HFF-Myc (cell line): ENCODE measurements around the gene TAF11L8.
"Not testable (repeated sequence)": the region's sequence is repeated elsewhere in the genome, so short reads cannot be mapped to it uniquely, and the experiment has no call there.

Experiments used
- DNase-seq: peaks from one replicate; pipeline ENCODE4 v3.0.0-alpha.2; 2011; ENCODE audit warnings: low read depth; ENCODE audit errors: extremely low read depth
- H3K4me3 ChIP-seq: replicated peaks from 2 replicates; pipeline ENCODE4 v1.5.1; 2011; ENCODE audit warnings: low read depth, mild to moderate bottlenecking, control low read depth, low read length
- CTCF ChIP-seq: IDR thresholded peaks from 2 replicates; pipeline ENCODE4 v1.5.1; 2012; ENCODE audit warnings: mild to moderate bottlenecking, low read depth, low read length, control low read depth; ENCODE audit errors: missing control alignments

The TAF11L8 gene

GRCh38 chr5:17604951-17605350 lies 14.2 kb upstream of the TAF11L8 start:
- no peak for DNase-seq
- no peak overlapping the region for H3K4me3 ChIP-seq
- TF ChIP-seq CTCF, result no peak

DNA sequence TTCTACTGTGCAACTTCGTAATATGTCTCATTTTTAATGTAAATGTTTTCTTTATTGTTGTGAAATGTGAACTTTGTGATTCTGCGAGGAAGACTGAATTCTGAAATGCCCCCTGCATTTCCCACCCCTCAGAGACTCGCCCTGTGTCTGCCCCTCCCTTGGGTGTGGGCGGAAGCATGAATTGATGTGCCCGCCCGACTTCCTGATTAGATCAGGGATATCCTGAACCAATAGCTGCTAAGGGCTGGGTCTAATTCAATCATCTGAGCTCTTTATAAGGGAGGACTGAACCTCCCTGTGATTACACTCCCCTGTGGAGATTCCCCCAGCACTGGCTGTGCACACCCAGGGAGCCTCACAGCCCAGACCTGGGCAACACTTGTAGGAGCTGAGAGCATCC lies 13.1 kb upstream of the TAF11L8 start, which contains the start of gene TAF11L11:
Gene TAF11L11, plus strand, starts transcription at position 304 of the 400 bp plus-strand sequence.
- DNase-seq, H3K4me3 ChIP-seq: not testable (repeated sequence)

DNA sequence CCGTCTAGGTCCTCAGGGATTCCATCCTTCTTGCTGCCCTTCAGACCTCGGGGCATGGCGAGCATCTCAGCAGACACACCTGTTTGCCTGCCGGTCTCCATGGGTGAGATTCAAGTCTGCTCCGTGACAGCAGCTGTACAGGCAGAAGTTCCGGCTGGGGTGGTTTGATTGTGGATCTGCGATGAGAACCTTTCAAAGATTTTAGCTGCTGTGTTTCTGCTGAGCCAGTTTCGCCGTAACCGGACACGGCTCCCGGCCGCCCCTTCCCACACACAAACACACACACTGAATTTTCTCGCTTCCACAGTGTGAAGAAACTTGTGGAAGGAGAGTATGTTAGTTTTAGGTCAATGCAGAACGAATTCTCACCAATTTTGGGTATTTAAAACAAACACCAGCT lies 7.0 kb upstream of the TAF11L8 start, which contains the start of gene TAF11L10:
Gene TAF11L10, minus strand, starts transcription at position 101 of the 400 bp plus-strand sequence.
- not testable (repeated sequence) for DNase-seq, H3K4me3 ChIP-seq

DNA sequence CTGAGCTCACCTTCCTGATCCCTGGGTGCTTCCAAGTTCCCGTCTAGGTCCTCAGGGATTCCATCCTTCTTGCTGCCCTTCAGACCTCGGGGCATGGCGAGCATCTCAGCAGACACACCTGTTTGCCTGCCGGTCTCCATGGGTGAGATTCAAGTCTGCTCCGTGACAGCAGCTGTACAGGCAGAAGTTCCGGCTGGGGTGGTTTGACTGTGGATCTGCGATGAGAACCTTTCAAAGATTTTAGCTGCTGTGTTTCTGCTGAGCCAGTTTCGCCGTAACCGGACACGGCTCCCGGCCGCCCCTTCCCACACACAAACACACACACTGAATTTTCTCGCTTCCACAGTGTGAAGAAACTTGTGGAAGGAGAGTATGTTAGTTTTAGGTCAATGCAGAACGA lies 3.5 kb upstream of the TAF11L8 start, which contains the start of gene TAF11L9:
Gene TAF11L9, minus strand, starts transcription at position 140 of the 400 bp plus-strand sequence.
- H3K4me3 ChIP-seq, DNase-seq: not testable (repeated sequence)

- DNase-seq, H3K4me3 ChIP-seq: not testable (repeated sequence)
Observed at GRCh38 chr5:17585658-17586057, 5.1 kb downstream of the TAF11L8 start, which contains the start of gene TAF11L7. Gene TAF11L7, minus strand, starts transcription at chr5:17585758.
